GM19238 (cell line): ENCODE measurements around the gene FCN3.

Experiments used
- DNase-seq: peaks from one replicate; pipeline ENCODE4 v3.0.0; 2011; ENCODE audit warnings: low spot score; ENCODE audit not compliant: insufficient read length

FCN3 gene

DNA sequence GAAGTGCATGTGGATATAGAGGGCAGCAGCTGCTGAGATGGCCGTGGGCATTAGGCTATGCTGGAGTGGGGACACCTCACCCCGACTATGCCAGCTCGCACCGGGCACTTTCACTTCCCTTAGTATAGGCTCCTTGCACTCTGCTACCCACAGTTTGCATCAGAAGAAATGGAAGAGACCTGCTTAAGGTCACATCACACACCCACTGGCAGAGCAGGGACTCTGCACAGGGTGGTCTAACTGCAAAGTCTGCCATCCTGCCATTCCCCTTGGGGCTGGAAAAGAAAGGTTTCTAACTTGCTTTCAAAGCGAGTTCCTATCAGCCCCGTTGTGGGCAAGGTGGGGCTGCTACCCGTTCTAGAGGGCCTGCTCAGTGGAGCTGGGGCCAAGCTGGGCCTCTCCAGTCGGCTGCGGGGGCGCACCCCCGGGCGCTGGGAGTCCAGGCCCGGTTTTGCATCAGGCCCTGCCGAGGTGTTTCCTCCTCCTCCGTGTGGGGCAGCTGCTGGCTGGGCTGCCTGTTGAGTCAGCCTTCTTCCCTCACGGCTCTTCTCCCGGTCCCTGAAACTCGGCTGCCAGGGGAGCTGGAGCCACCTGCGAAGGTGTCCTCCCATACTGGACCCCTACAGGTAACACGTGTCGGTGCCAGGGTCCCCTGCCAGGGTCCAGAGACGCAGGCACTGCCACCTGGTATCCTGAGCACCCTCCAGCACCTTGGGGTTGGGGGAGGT lies 32.9 kb downstream of the FCN3 start, which contains the start of gene SYTL1:
Gene SYTL1 (plus strand): TSS at position 498 of the 728 bp plus-strand sequence. CDS start 3,313 bp downstream, outside the sequence.
- DNase-seq = peak; percentile 90

DNA sequence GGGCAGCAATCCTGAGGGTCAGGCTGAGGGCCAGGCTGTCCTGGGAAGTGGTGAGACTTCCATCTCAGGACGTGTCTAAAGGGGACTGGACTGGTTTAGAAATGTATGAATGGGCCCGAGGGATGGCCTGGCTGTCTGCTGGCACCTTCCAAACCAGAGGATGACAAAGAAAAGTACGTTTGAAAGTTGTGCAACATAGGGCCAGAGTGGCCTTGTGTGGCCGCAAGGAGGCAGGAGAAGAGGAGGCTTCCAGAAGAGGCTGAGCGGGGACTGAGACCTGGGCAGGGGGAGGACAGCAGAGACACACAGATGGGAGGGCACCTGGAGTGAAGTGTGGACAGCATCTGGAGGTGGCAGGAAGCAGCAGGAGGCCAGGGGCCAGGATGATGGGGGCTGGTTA lies 35.4 kb downstream of the FCN3 start:
- no peak for DNase-seq

DNA sequence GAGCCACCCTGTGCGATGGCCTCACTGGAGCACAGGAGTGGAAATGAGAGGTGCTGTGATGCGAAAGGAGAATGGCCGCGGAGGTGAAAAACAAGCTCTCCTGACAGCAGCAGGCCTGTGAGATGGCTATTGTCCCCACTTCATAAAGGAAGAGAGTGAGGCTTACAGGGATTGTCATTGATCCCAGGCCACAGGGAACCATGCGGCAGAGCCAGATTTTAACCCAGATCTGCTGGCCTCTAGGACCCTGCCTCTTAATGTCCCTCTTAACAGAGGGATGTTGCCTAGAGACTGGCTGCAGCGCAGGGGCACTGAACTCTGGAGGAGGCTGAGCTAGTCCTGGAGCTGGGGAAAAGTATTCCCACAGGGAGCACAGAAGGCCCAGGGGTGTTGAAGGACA lies 35.9 kb downstream of the FCN3 start:
- no peak for DNase-seq

DNA sequence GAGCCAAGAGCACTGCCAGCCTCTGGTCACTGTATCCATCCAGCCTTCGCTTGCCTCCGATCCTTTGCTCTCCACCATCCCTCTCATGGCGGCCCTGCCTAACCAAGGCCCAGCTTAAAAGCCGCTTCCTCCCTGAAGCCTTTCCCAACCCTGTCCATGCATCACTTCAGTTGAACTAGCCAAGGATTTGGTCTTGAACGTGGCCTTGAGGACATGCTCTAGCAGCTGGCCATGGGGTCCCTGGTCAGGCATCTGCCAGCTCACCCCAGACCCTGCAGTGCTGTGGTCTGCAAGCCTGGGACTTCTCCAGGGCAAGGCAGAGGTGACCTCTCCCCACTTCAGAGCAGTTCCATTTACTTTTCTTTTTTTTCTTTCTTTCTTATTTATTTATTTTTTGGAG lies 37.9 kb downstream of the FCN3 start:
- no peak for DNase-seq

DNA sequence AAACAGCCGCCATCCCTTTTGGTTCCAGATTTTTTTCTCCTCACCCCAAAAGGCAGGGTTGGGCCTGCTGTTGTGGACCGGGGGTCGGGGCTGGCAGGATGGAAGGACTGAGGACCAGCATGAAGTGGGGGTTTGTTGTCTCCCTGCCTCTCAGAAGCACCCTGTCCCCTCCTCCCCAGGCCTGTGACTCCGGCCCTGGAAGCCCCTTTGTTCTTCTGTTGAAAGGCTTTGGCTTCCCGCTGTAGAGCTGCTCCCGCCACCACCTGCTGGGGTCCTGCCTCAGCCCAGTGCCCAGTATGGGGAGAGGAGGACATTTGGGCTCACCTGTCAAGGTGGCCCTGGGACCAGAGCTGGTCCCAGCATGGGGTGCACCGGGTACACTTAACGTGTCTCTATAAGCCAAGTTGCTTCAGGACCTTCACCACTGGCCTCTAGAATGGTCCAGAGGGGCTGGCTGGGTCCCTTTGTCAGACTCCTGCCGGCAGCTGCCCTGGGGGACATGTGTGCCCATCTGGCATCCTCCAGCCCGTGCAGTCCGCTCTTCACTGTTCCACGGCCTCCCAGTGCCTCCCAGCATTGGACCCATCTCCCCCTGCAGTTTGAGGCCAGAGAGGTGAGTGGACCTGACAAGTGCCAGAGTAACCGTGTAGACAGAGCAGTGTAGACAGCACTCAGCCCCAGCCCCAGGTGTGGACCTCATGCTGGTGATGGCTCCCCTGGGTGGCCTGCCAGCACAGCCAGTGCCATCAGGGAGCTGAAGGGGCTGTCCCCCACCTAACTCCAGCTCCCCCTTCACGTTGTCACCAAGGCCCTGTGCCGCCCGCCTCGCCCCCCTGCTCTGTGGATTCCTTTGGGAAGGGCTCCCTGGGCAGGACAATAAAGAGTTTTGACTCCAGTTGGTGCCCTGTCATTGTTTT lies 38.9 kb downstream of the FCN3 start:
- DNase-seq = no peak

DNA sequence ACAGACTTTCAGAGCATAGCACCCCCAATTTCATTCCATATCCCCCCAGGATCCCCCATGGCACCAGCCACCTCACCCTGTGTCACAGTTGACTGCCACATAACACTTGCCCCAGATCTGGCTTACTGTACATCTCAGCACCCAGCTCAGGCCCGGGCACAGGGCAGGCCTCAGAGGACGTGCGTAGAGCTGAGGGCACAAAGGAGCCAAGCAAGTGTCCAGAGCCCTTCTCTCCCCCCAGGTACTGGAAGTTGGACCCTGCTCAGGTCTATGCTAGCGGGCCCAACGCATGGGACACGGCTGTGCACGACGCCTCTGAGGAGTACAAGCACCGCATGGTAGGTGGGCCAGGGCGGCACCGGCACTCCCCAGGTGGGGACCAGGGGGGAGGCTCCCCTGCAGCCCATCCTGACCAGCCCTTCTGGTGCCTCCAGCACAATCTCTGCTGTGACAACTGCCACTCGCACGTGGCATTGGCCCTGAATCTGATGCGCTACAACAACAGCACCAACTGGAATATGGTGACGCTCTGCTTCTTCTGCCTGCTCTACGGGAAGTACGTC lies 40.8 kb downstream of the FCN3 start:
- DNase-seq = no peak

DNA sequence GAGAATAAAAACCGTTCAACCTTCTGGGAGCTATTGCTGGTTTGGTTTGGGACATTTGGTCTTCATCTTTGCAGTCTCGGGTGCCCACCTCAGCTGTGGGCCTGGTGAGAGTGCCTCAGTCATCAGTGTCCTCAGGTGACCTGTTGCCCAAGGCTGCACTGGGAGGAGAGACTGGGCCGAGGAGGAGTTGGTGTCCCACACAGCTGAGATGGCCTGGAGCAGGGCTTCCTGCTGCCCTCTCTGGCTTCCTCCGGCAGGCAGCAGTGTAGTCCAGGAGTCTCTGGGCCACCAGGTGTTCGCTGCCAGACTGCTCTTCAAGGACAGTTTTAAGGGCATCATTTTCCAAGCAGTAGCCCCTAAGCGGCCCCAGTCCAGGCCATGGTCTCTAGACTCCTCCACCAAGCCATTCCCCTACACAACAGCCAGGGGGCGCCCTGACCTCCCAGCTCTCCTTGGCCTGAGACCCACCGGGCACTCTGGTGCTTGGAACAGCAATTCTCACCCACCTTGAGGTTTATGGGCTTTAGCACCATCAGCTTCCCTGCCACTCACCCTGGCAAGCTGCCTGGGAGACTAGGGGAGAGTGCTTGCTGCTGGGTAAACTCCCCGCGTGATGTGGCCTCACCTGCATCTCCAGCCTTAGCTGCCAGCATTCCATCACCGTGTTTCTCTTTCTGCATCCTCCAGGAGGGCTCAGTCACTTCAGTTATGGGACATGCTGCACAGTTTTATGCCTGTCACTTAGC lies 41.9 kb downstream of the FCN3 start:
- DNase-seq = peak; percentile 61

DNA sequence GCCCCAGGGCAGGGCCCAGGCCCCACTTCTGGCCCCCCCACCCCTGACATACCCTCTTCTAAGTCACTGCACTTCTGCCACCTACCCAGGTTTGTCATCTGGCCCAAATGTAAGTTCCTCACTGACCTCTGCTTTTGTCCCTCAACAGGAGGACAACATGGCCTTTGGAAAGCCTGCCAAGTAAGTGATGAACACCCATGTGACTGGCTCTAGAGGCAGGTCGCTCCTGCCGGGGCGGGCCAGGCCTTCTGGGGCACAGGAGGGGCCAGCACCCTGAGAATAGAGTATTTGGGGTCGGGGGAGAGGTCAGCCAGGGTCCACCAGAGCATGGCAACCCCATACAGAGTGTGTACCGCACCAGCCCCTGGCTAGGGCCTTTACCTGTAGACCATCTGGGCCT lies 42.7 kb downstream of the FCN3 start:
- DNase-seq = no peak

DNA sequence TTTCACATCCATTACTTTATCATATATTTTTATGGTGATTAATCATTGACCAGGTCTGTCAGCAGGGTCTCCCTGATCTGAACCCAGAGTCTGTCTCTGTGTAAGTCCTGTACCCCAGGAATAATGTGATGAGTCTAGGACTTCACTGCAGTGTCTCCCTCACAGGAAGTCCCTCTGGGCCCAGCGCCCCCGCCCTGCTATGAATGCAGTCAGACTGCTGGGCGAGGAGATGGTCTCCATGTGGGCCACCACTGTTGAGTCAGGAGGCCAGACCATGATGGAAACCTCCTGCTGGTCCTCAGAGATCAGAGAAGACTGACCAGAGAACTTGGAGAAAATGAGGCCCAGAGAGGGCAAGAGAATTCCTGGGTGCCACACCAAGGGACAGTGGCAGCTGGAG lies 43.2 kb downstream of the FCN3 start:
- DNase-seq = no peak

DNA sequence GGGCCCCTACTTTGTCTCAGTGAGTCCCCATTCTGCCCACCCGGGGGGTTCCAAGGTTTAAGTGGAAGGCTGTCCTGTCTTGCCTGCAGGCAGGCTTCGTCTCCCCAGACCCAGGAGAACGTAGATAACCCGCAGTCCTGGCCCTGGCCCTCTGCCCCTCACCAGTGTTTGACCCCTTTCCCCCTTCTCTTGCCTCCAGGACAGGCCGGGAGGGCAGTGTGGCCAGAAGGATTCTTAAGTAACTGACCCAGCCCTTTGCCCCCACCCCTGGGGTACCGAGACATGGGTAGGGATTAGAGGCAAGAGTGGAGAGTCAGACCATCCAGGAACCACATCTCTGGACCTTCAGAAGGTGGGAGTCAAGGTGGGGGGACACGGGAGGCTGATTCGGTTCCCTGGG lies 43.8 kb downstream of the FCN3 start:
- DNase-seq = no peak

DNA sequence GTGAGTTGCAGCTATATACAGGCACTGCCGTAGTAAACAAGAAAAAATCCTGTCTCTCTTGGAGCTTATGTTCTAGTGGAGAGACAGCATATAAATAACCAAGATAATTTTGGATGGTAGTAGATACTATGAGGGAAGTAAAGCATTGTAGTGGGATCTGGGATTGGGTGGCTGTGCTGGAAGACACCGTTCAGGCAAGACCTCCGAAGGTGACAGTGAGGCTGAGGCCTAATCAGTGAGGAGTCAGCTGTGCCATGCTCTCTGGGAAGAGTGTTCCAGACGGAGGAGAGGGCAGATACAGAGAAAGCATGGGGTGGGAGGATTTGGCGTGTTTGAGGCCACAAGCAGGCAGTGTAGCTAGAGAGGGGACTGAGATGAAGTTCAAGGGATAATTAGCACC lies 46.7 kb downstream of the FCN3 start:
- DNase-seq = no peak

DNA sequence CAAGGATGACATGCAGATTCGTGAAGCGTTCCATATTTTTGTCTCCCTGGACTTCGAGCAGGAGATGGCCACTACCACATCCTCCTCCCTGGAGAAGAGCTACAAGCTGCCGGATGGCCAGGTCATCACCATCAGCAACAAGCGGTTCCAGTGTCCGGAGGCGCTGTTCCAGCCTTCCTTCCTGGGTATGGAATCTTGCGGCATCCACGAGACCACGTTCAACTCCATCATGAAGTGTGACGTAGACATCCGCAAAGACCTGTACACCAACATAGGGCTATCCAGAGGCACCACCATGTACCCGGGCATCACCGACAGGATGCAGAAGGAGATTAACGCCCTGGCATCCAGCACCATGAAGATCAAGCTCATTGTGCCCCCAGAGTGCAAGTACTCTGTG lies 49.3 kb downstream of the FCN3 start:
- DNase-seq = no peak

DNA sequence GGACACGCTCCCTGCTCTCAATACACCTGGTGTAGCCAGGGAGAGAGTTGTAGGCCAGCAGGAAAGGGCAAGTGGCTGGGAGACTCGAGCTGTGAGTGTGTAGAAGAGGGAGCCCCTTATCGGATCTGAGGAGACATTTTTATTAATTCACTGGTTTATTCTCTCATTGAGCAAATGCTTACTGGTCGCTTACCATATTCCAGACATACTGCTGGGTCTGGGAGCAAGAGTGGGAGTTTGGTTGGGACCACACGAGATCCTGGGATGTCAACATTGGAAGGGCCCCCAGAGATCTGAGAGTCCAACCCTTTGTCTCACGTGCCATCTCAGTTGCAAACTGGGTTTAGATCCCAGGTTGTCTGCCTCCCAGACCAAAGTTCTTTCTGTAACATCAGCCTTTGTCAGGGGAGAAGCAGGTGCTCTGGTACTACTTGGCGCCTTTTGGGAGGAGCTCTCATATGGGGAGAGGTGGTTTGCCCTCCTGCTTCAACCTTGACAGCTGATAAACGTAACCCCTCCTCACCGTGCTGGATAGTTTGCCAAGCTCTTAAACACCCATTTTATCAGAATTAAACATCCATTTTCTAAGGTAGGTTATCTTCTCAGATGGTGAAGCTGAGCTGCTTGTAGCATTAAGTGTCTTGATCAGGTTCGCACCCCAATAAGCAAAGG lies 51.9 kb downstream of the FCN3 start:
- DNase-seq = no peak

DNA sequence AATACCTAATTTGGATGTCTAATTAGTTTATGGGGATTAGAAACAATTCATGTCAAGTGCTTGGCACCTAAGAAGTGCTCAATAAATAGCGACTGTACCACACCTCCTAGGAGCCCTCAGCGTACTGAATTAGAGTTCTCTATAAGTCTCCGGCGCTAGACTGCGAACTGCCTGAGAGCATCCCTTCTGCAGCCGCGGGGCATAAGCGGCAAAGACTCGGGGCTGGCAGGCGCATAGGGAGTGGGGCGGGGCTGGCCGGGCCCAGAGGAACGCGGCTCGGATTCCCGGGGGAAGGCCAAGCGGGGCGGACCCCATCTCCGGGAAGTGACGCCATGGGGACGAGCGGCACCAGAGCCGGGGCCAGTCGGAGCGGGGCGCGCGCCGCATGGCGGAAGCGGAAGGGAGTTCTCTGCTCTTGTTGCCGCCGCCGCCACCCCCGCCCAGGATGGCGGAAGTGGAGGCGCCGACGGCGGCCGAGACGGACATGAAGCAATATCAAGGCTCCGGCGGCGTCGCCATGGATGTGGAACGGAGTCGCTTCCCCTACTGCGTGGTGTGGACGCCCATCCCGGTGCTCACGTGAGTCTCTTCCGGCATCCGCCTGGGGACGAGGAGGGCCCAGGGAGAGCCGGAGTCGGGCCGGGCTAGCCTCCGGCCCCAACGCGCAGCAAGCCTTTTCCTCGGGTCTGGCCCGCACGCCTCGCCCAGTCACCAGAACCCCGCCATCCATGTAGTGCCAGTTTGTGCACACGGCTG lies 52.6 kb downstream of the FCN3 start, which contains the start of gene TMEM222:
Gene TMEM222 (plus strand): TSS at position 351 of the 756 bp plus-strand sequence. CDS start 35 bp downstream, at position 386.
- peak; percentile 98 for DNase-seq
